GM19193 (cell line): ENCODE measurements around the gene NADK2.

Experiments used
- POLR2A ChIP-seq: IDR thresholded peaks from 4 replicates; pipeline ENCODE4 v1.6.1; 2011; ENCODE audit not compliant: insufficient read depth, insufficient read length; ENCODE audit errors: extremely low read depth

The NADK2 gene

GRCh38 chr5:36252722-36253365 lies 11.1 kb upstream of the NADK2 start:
- no peak for TF ChIP-seq POLR2A

GRCh38 chr5:36251218-36251617 lies 9.5 kb upstream of the NADK2 start:
- TF ChIP-seq POLR2A, result no peak

GRCh38 chr5:36250427-36250826 lies 8.7 kb upstream of the NADK2 start:
- no peak for TF ChIP-seq POLR2A

GRCh38 chr5:36246036-36246800 lies 4.5 kb upstream of the NADK2 start:
- TF ChIP-seq POLR2A, result no peak

- no peak for TF ChIP-seq POLR2A
Measured at GRCh38 chr5:36244076-36244475, 2.4 kb upstream of the NADK2 start.

- TF ChIP-seq POLR2A, result no peak
Measured at GRCh38 chr5:36243653-36244052, 1.9 kb upstream of the NADK2 start.

GRCh38 chr5:36242534-36243485 lies 1.1 kb upstream of the NADK2 start:
- no peak for TF ChIP-seq POLR2A

GRCh38 chr5:36240779-36241630 lies 720 bp downstream of the NADK2 start:
- no peak for TF ChIP-seq POLR2A

- no peak for TF ChIP-seq POLR2A
Measured at GRCh38 chr5:36239370-36240293, 2.1 kb downstream of the NADK2 start.

- TF ChIP-seq POLR2A, result no peak
Measured at GRCh38 chr5:36238502-36239295, 3.0 kb downstream of the NADK2 start.

- TF ChIP-seq POLR2A, result no peak
Measured at GRCh38 chr5:36237751-36238150, 4.0 kb downstream of the NADK2 start.

- TF ChIP-seq POLR2A, result no peak
Measured at GRCh38 chr5:36236801-36237200, 4.9 kb downstream of the NADK2 start.

GRCh38 chr5:36232533-36232932 lies 9.2 kb downstream of the NADK2 start:
- TF ChIP-seq POLR2A, result no peak
